Measurements from ENCODE around the gene FRMD5.

Gene FRMD5

GRCh38 chr15:43881944-43882343 is 313.1 kb downstream of the FRMD5 start:
- H3K36me3 ChIP-seq (ENCODE audit: control insufficient read depth, insufficient read depth, low read length): peaks cover 3% of the 10 kb centered on the region
- no peaks in the 10 kb centered on the region for H3K4me1 ChIP-seq (ENCODE audit: control insufficient read depth, insufficient read depth, low read length, poor library complexity, severe bottlenecking)
- no peaks in the 10 kb centered on the region for H3K9me3 ChIP-seq (ENCODE audit: control insufficient read depth, low read length)
- no peak overlapping the region for H3K27ac ChIP-seq (ENCODE audit: low read depth, low read length, severe bottlenecking)
- 67 to 100% methylated on average over 1 to 3 of the region's 7 CpGs for WGBS, 2 experiments (ENCODE audit: insufficient coverage in 2 of 2)
- H3K4me3 ChIP-seq (ENCODE audit: extremely low read depth, insufficient read depth, low read length, poor library complexity, severe bottlenecking): no peak overlapping the region

- Histone ChIP-seq H3K27ac (ENCODE audit: low read depth, low read length, severe bottlenecking) (no peak overlapping the region), H3K36me3 (ENCODE audit: control insufficient read depth, insufficient read depth, low read length) (peaks cover 5% of the 10 kb centered on the region), H3K9me3 (ENCODE audit: control insufficient read depth, low read length) (no peaks in the 10 kb centered on the region), H3K4me1 (ENCODE audit: control insufficient read depth, insufficient read depth, low read length, poor library complexity, severe bottlenecking) (no peaks in the 10 kb centered on the region), H3K4me3 (ENCODE audit: extremely low read depth, insufficient read depth, low read length, poor library complexity, severe bottlenecking) (no peak overlapping the region)
- 90 to 97% methylated on average over 2 to 3 of the region's 4 CpGs for WGBS, 2 experiments (ENCODE audit: insufficient coverage in 2 of 2)
Measured at GRCh38 chr15:43881245-43881644, 313.8 kb downstream of the FRMD5 start.

DNA sequence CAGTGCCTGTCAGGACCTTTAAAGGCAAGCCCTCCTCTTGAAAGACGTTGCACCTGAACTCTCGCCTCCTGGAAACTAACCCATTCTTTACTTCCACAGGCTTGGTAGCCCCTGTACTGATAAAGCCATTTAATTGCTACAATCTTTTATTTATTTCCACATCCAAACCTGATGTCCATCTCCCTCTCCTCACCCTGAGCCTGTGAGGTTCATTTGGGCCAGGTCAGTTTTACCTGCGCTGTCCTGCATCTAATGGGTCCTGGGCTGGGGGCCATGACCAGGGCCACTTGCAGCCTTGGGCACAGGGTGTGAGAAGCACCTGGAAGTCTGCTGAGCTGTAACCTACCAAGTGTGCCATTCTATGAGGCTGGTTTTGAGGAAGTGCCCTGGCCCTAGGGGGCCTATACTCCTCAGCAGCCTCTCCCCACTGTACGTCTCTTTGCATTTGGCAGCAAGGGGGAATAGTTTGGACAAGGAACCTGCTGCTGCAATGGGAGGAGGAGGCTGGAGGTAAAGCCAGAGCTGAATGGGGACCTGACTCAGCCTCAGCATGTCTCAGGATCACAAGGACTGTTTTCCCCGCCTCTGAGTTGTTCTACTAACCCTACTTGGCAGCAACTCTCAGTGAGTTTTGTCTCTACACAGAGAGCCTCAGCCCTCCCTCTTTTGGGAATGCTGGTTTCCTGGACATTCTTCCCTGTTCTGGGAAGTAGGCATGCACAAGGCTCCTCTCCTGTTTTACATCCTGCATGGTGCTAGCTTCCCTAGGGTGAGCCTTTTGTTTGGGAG is 314.5 kb downstream of the FRMD5 start:
- H3K4me1 ChIP-seq (ENCODE audit: control insufficient read depth, insufficient read depth, low read length, poor library complexity, severe bottlenecking): no peaks in the 10 kb centered on the region
- 83 to 87% methylated on average over 3 of the region's 5 CpGs for WGBS, 2 experiments (ENCODE audit: insufficient coverage in 2 of 2)
- H3K9me3 ChIP-seq (ENCODE audit: control insufficient read depth, low read length): no peaks in the 10 kb centered on the region
- peaks cover 6% of the 10 kb centered on the region for H3K36me3 ChIP-seq (ENCODE audit: control insufficient read depth, insufficient read depth, low read length)
- no peak overlapping the region for H3K4me3 ChIP-seq (ENCODE audit: extremely low read depth, insufficient read depth, low read length, poor library complexity, severe bottlenecking)
- H3K27ac ChIP-seq (ENCODE audit: low read depth, low read length, severe bottlenecking): no peak overlapping the region

DNA sequence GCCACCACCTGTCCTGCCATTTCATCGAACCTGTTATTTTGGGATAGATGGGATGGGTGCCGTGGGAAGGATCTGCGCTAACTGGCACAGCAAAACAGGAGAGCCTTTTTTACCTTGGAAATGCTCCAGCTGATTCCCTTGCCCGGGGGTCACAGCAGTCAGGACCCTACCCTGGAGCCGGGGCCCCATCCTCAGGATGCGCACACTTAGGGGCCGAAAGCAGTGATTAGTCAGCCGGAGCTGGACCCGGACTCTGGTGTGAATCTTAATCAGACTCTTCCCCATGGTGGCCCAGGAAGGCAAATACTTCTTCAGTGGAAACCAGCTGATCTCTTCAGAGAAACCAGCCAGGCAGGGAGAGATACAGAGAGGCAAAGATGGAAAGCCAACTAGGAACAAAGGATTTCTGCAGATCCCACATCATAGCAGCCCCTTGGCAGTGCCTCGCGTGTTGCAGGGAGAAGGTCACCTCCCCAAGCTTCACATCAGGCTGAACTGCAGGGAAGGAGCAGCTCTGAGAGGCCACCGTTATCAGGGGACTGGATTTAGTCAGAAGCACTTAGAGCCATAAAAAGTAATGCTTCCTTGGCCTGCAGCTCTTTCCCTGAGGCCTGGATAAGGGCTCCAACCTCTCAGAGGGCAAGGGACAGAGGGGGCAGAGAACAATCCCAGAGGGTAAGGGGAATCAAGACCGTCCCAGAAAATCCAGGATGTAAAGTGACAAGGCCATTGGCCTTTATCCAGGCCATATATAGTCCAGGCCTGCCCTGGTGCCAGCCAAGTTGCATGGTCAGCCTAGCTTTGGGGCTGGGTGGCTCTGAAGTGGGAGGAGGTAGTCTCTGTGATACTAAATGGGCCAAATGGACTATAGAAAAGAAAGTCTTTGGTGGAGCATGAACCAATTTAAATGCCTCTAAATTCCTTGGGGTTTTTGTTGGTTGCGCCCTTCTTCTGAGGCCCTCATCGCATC is 315.4 kb downstream of the FRMD5 start:
- H3K9me3 ChIP-seq (ENCODE audit: control insufficient read depth, low read length): no peaks in the 10 kb centered on the region
- no peaks in the 10 kb centered on the region for H3K4me1 ChIP-seq (ENCODE audit: control insufficient read depth, insufficient read depth, low read length, poor library complexity, severe bottlenecking)
- H3K27ac ChIP-seq (ENCODE audit: low read depth, low read length, severe bottlenecking): peak overlapping the region; percentile 33
- 93% methylated on average over 12 of the region's 15 CpGs for WGBS, 2 experiments (ENCODE audit: insufficient coverage in 2 of 2)
- no peak overlapping the region for H3K4me3 ChIP-seq (ENCODE audit: extremely low read depth, insufficient read depth, low read length, poor library complexity, severe bottlenecking)
- peaks cover 3% of the 10 kb centered on the region for H3K36me3 ChIP-seq (ENCODE audit: control insufficient read depth, insufficient read depth, low read length)

DNA sequence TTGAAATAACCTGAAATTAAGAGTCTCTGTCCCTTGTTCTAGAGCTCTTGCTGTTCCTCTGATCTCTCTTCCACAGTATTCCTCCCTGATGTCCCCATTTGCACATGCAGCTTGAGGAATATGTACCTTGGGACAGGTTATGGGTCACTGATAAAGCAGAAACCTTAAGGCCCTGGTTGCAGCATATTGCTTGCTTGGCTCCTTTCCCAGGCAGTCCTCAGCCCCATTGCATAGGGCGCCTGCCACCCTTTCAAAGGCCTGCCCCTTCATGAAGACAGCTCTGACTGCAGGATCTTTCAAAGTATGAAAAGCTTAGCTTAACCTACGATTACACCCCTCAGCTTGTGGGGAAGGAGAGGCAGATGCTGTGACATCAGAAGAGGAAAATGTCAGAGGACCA is 316.6 kb downstream of the FRMD5 start:
- no peak overlapping the region for H3K4me3 ChIP-seq (ENCODE audit: extremely low read depth, insufficient read depth, low read length, poor library complexity, severe bottlenecking)
- 100% methylated on average over 2 of the region's 2 CpGs; no CpG with 5 or more reads in 1 of the 2 experiments for WGBS, 2 experiments (ENCODE audit: insufficient coverage in 2 of 2)
- H3K36me3 ChIP-seq (ENCODE audit: control insufficient read depth, insufficient read depth, low read length): peaks cover 9% of the 10 kb centered on the region
- no peaks in the 10 kb centered on the region for H3K4me1 ChIP-seq (ENCODE audit: control insufficient read depth, insufficient read depth, low read length, poor library complexity, severe bottlenecking)
- H3K9me3 ChIP-seq (ENCODE audit: control insufficient read depth, low read length): no peaks in the 10 kb centered on the region
- no peak overlapping the region for H3K27ac ChIP-seq (ENCODE audit: low read depth, low read length, severe bottlenecking)

- 100% methylated on average over 1 of the region's 4 CpGs; no CpG with 5 or more reads in 1 of the 2 experiments for whole genome bisulfite sequencing, 2 experiments (ENCODE audit: insufficient coverage in 2 of 2)
- no peaks in the 10 kb centered on the region for H3K4me1 ChIP-seq (ENCODE audit: control insufficient read depth, insufficient read depth, low read length, poor library complexity, severe bottlenecking)
- H3K36me3 ChIP-seq (ENCODE audit: control insufficient read depth, insufficient read depth, low read length): peaks cover 9% of the 10 kb centered on the region
- no peak overlapping the region for H3K27ac ChIP-seq (ENCODE audit: low read depth, low read length, severe bottlenecking)
- no peaks in the 10 kb centered on the region for H3K9me3 ChIP-seq (ENCODE audit: control insufficient read depth, low read length)
- H3K4me3 ChIP-seq (ENCODE audit: extremely low read depth, insufficient read depth, low read length, poor library complexity, severe bottlenecking): no peak overlapping the region
Measured at GRCh38 chr15:43877371-43877770, 317.7 kb downstream of the FRMD5 start.

GRCh38 chr15:43876872-43877271 is 318.2 kb downstream of the FRMD5 start:
- Histone ChIP-seq H3K9me3 (ENCODE audit: control insufficient read depth, low read length) (no peaks in the 10 kb centered on the region), H3K27ac (ENCODE audit: low read depth, low read length, severe bottlenecking) (no peak overlapping the region), H3K4me3 (ENCODE audit: extremely low read depth, insufficient read depth, low read length, poor library complexity, severe bottlenecking) (no peak overlapping the region), H3K36me3 (ENCODE audit: control insufficient read depth, insufficient read depth, low read length) (peaks cover 9% of the 10 kb centered on the region), H3K4me1 (ENCODE audit: control insufficient read depth, insufficient read depth, low read length, poor library complexity, severe bottlenecking) (no peaks in the 10 kb centered on the region)
- no CpG with 5 or more reads among the region's 3 CpGs for WGBS, 2 experiments (ENCODE audit: insufficient coverage in 2 of 2)

DNA sequence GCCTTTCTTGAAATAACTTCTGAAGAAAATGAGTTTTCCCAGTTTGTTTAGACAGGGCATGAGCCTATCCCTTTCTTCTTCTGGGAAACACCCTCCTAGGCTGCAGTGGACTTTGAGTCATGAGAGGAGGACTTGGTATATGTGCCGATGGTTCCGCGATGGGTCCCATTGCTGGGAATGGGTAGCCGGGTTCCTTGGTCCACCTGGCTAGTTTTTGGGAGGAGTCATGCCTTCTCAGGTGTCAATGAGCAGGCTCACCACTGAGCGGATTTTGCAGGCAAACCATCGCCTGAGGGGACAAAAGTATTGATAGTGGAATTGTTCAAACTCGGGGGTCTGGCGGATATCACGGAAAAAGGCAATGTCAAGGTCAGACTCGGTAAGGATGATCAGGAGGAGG is 321.4 kb downstream of the FRMD5 start:
- Histone ChIP-seq H3K9me3 (ENCODE audit: control insufficient read depth, low read length) (no peaks in the 10 kb centered on the region), H3K27ac (ENCODE audit: low read depth, low read length, severe bottlenecking) (no peak overlapping the region), H3K36me3 (ENCODE audit: control insufficient read depth, insufficient read depth, low read length) (peaks cover 9% of the 10 kb centered on the region), H3K4me1 (ENCODE audit: control insufficient read depth, insufficient read depth, low read length, poor library complexity, severe bottlenecking) (no peaks in the 10 kb centered on the region), H3K4me3 (ENCODE audit: extremely low read depth, insufficient read depth, low read length, poor library complexity, severe bottlenecking) (no peak overlapping the region)
- WGBS, 2 experiments (ENCODE audit: insufficient coverage in 2 of 2): 95 to 97% methylated on average over 10 of the region's 10 CpGs

- Histone ChIP-seq H3K36me3 (ENCODE audit: control insufficient read depth, insufficient read depth, low read length) (peaks cover 9% of the 10 kb centered on the region), H3K4me3 (ENCODE audit: extremely low read depth, insufficient read depth, low read length, poor library complexity, severe bottlenecking) (no peak overlapping the region), H3K4me1 (ENCODE audit: control insufficient read depth, insufficient read depth, low read length, poor library complexity, severe bottlenecking) (no peaks in the 10 kb centered on the region), H3K27ac (ENCODE audit: low read depth, low read length, severe bottlenecking) (no peak overlapping the region), H3K9me3 (ENCODE audit: control insufficient read depth, low read length) (no peaks in the 10 kb centered on the region)
- WGBS, 2 experiments (ENCODE audit: insufficient coverage in 2 of 2): 62 to 83% methylated on average over 1 to 4 of the region's 6 CpGs
Measured at GRCh38 chr15:43872416-43873020, 322.6 kb downstream of the FRMD5 start.

- Histone ChIP-seq H3K27ac (ENCODE audit: low read depth, low read length, severe bottlenecking) (no peak overlapping the region), H3K4me1 (ENCODE audit: control insufficient read depth, insufficient read depth, low read length, poor library complexity, severe bottlenecking) (no peaks in the 10 kb centered on the region), H3K9me3 (ENCODE audit: control insufficient read depth, low read length) (no peaks in the 10 kb centered on the region), H3K36me3 (ENCODE audit: control insufficient read depth, insufficient read depth, low read length) (peaks cover 13% of the 10 kb centered on the region), H3K4me3 (ENCODE audit: extremely low read depth, insufficient read depth, low read length, poor library complexity, severe bottlenecking) (no peak overlapping the region)
- WGBS, 2 experiments (ENCODE audit: insufficient coverage in 2 of 2): 100% methylated on average over 1 of the region's 2 CpGs; no CpG with 5 or more reads in 1 of the 2 experiments
Measured at GRCh38 chr15:43871835-43872234, 323.2 kb downstream of the FRMD5 start.
